OCI-LY1 (cell line): ENCODE data around the gene ARFGAP1.

Experiments used
- EZH2 ChIP-seq: fragments of 200-600 bp; sonication (generic), shearing (Covaris generic); IDR thresholded peaks from 2 replicates; pipeline ENCODE4 v1.8.0; 2017; ENCODE audit warnings: borderline replicate concordance, mixed run types, mild to moderate bottlenecking, antibody characterized with exemption, low read length, moderate library complexity, mixed read lengths
- TF ChIP-seq, protein P1 (sequence below): fragments of 200-600 bp; sonication (generic), shearing (Covaris generic); IDR thresholded peaks from 2 replicates; pipeline ENCODE4 v1.5.1; 2017; ENCODE audit warnings: mild to moderate bottlenecking, antibody characterized with exemption, low read length, moderate library complexity, mixed read lengths

DNA sequence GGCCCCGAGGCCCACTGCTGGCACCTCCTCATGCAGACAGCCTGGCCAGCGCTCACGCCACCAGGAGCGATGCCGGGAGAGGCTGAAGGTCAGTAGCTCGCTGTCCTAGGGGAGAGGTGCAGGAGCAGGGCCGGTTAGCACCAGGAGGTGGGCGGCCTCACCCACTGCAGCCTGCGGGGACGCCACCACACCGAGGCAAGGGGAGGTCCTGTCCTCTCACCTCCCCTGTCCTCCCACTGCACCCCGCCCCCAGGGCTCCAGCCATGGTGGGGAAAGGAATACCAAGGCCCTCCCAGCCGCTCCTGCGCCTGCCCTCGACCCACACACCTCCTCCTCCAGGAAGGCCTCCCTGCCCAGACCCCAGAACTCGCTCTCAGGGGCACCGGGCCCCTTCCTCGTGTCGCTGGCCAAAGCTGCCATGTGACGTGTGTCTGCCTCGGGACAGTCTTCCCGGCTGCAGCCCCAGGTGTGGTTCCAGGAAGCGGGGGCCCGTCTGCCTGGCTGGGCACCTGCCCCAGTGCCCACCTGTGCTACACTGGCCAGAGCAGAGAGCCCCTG lies 24.9 kb upstream of the ARFGAP1 start:
- TF ChIP-seq, protein P1, sequence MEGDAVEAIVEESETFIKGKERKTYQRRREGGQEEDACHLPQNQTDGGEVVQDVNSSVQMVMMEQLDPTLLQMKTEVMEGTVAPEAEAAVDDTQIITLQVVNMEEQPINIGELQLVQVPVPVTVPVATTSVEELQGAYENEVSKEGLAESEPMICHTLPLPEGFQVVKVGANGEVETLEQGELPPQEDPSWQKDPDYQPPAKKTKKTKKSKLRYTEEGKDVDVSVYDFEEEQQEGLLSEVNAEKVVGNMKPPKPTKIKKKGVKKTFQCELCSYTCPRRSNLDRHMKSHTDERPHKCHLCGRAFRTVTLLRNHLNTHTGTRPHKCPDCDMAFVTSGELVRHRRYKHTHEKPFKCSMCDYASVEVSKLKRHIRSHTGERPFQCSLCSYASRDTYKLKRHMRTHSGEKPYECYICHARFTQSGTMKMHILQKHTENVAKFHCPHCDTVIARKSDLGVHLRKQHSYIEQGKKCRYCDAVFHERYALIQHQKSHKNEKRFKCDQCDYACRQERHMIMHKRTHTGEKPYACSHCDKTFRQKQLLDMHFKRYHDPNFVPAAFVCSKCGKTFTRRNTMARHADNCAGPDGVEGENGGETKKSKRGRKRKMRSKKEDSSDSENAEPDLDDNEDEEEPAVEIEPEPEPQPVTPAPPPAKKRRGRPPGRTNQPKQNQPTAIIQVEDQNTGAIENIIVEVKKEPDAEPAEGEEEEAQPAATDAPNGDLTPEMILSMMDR, result no peak
- no peak for TF ChIP-seq EZH2
